HG03575 (cell line): Measurements from ENCODE around the gene QPCTL.

Experiments
- ATAC-seq: cut with Tn5 transposase; IDR thresholded peaks from one replicate; pipeline ENCODE4 v1.9.1; 2021; ENCODE audit not compliant: unreplicated experiment, insufficient number of reproducible peaks, low FRiP score; ENCODE audit errors: extremely low read depth

Gene QPCTL

DNA sequence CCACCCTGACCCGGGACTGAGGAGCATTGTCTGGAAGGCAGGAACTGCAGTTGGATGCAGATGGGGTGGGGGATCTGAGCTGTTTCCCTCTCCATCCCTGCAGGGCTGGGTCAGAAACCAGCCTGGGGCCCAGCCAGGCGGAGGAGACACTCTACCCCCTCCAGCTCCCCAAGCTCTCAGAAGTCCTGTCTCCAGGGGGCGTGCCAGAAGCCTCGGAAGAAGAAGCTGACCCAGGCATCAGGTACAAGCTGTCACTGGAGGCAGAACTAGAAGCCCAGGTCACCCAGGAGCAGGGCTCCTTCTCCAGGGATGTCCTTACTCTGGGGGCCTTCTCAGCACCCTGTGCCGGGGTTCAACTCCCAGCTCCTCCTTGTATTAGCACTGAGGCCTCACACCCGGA lies 61.1 kb downstream of the QPCTL start:
- ATAC-seq: no peak
